ENCODE measurements around the gene JARID2.

- no peak for TF ChIP-seq FOXP2 (optimal IDR thresholded peaks at IDR 0.05; ENCODE audit: control extremely low read depth, extremely low read length, insufficient read depth)
- TF ChIP-seq EZH2 (IDR thresholded peaks at IDR 0.05), result no peak
Measured at GRCh38 chr6:15458021-15458459, 212.2 kb downstream of the JARID2 start.
